Common myeloid progenitor, CD34-positive (primary cell): ENCODE results near the gene INPP5J. TPM values are rescaled to one million over a fixed set of nuclear protein-coding genes. Genes with fewer than 3 reads are reported as not detected.
"Not testable (repeated sequence)": the region's sequence is repeated elsewhere in the genome, so short reads cannot be mapped to it uniquely, and the experiment has no call there.

Source experiments
- CTCF ChIA-PET: fragments of 350-600 bp; sonication (Branson Sonifier 250); formaldehyde crosslinking; loops from one replicate; lab custom pipeline; 2021; ENCODE audit warnings: antibody characterized with exemption; lab: Charles Lee
- POLR2A ChIA-PET: fragments of 350-600 bp; sonication (Branson Sonifier 250); formaldehyde crosslinking; loops from one replicate; lab custom pipeline; 2021; ENCODE audit warnings: antibody characterized with exemption; lab: Charles Lee
- DNase-seq, 3 donors: peaks; one replicate each; pipeline versions ENCODE4 v3.0.0 to v3.0.0-alpha.2; 2013
- H3K27ac ChIP-seq, 2 experiments: 1 replicate in 1 of 2; 2 replicates in 1 of 2; pipeline ENCODE4 v1.7.0; 2013; ENCODE audit warnings: inconsistent platforms in 2 of 2, low read length in 2 of 2, mild to moderate bottlenecking in 2 of 2, low read depth in 1 of 2, moderate library complexity in 1 of 2; ENCODE audit not compliant: severe bottlenecking in 2 of 2, insufficient read depth in 1 of 2, poor library complexity in 1 of 2
- H3K27me3 ChIP-seq, 5 experiments: replicated peaks in 2 of 5; 1 replicate in 3 of 5; 2 replicates in 2 of 5; pipeline versions ENCODE4 v1.6.1 to v1.7.0; 2013; ENCODE audit warnings: low read length in 4 of 5, mild to moderate bottlenecking in 2 of 5, moderate library complexity in 2 of 5, inconsistent platforms in 1 of 5; ENCODE audit not compliant: insufficient read depth in 5 of 5, control insufficient read depth in 4 of 5
- H3K36me3 ChIP-seq, 4 experiments: 1 replicate in 2 of 4; 2 replicates in 2 of 4; pipeline versions ENCODE4 v1.6.1 to v1.7.0; 2013; ENCODE audit warnings: low read length in 3 of 4, control low read depth in 1 of 4, mild to moderate bottlenecking in 1 of 4; ENCODE audit not compliant: control insufficient read depth in 4 of 4, insufficient read depth in 4 of 4
- H3K4me1 ChIP-seq, 4 experiments: 1 replicate in 3 of 4; 2 replicates in 1 of 4; pipeline versions ENCODE4 v1.6.1 to v1.7.1; 2013; ENCODE audit warnings: low read length in 3 of 4, mild to moderate bottlenecking in 3 of 4, control low read depth in 1 of 4, inconsistent platforms in 1 of 4, moderate library complexity in 1 of 4; ENCODE audit not compliant: control insufficient read depth in 4 of 4, insufficient read depth in 4 of 4; ENCODE audit errors: control extremely low read depth in 1 of 4
- H3K4me3 ChIP-seq, 7 experiments: 1 replicate in 4 of 7; 2 replicates in 3 of 7; pipeline versions ENCODE4 v1.5.1 to v1.7.0; 2013; ENCODE audit warnings: mild to moderate bottlenecking in 7 of 7, low read length in 6 of 7, moderate library complexity in 6 of 7, inconsistent platforms in 2 of 7, low read depth in 2 of 7, control low read depth in 1 of 7; ENCODE audit not compliant: insufficient read depth in 4 of 7, control insufficient read depth in 1 of 7; ENCODE audit errors: extremely low read depth in 1 of 7
- H3K9me3 ChIP-seq, 5 experiments: 1 replicate in 4 of 5; 2 replicates in 1 of 5; pipeline versions ENCODE4 v1.6.1 to v1.7.1; 2013; ENCODE audit warnings: low read length in 4 of 5, mild to moderate bottlenecking in 2 of 5, inconsistent platforms in 1 of 5, low read depth in 1 of 5, moderate library complexity in 1 of 5; ENCODE audit not compliant: control insufficient read depth in 4 of 5, insufficient read depth in 2 of 5; ENCODE audit errors: control extremely low read depth in 1 of 5
- WGBS: methylation state at CpG from one replicate; pipeline ENCODE4 v1.1.5; 2013; ENCODE audit not compliant: insufficient coverage; 5-methylcytosine and 5-hydroxymethylcytosine counted together
- polyA plus RNA-seq: library from polyadenylated mRNA; unstranded; fragments of 120-200 nt; gene quantifications from one replicate; pipeline ENCODE4 v1.2.1, GENCODE V29; 2013

The INPP5J gene, protein sequence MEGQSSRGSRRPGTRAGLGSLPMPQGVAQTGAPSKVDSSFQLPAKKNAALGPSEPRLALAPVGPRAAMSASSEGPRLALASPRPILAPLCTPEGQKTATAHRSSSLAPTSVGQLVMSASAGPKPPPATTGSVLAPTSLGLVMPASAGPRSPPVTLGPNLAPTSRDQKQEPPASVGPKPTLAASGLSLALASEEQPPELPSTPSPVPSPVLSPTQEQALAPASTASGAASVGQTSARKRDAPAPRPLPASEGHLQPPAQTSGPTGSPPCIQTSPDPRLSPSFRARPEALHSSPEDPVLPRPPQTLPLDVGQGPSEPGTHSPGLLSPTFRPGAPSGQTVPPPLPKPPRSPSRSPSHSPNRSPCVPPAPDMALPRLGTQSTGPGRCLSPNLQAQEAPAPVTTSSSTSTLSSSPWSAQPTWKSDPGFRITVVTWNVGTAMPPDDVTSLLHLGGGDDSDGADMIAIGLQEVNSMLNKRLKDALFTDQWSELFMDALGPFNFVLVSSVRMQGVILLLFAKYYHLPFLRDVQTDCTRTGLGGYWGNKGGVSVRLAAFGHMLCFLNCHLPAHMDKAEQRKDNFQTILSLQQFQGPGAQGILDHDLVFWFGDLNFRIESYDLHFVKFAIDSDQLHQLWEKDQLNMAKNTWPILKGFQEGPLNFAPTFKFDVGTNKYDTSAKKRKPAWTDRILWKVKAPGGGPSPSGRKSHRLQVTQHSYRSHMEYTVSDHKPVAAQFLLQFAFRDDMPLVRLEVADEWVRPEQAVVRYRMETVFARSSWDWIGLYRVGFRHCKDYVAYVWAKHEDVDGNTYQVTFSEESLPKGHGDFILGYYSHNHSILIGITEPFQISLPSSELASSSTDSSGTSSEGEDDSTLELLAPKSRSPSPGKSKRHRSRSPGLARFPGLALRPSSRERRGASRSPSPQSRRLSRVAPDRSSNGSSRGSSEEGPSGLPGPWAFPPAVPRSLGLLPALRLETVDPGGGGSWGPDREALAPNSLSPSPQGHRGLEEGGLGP
- 0.94 TPM for polyA plus RNA-seq

DNA sequence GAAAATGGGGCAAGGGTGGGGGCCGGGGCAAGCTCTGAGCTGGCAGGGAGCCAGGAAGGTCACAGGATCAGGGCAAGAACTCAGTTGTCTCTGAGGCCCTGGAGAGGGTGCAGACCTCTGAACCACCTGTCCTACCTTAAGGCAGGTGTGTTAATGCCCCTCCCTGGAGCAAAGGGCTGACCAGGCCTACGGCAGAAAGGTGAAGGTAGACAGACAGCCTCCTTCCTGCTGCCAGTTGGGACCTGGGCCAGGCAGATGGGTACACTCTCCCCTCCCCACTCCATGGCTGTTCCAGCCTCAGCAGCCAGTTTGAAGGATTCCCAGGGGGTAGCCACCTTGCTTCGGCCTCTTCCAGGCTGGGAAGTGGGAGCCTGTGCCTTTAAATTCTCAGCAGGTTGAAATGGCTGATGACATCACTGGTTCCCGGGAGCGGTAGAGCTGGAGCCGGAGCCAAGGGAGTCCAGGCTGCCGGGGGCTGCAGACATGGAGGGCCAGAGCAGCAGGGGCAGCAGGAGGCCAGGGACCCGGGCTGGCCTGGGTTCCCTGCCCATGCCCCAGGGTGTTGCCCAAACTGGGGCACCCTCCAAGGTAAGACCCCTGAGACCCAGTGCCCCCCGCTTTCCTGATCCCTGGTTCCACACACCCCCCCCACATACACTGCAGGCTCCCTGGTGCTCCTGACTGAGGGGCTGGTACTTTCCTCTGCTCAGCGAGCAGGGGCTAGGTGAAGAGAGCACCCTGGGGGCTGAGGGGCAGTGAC lies at the start of gene INPP5J:
Gene INPP5J, plus strand, starts transcription at position 435 of the 760 bp plus-strand sequence. Its CDS starts 49 bp downstream, at position 484.
- no peaks in the 10 kb centered on the region for H3K27me3 ChIP-seq
- H3K27ac ChIP-seq = no peak within 1 kb of the TSS
- no peak for DNase-seq
- no peak within 1 kb of the TSS for H3K4me3 ChIP-seq
- ChIA-PET POLR2A (no interaction called here), CTCF (interaction anchor here (0.8 kb wide), 1 partner anchor 177 kb away, joined by 3 read pairs; no protein-coding TSS in a partner anchor)
- H3K9me3 ChIP-seq = no peaks in the 10 kb centered on the region
- WGBS = 71% methylated on average over 8 of the region's 10 CpGs
- H3K36me3 ChIP-seq = no peaks in the 10 kb centered on the region
- peaks cover 0 to 5% (median 3%) of the 10 kb centered on the region in 4 experiments for H3K4me1 ChIP-seq

DNA sequence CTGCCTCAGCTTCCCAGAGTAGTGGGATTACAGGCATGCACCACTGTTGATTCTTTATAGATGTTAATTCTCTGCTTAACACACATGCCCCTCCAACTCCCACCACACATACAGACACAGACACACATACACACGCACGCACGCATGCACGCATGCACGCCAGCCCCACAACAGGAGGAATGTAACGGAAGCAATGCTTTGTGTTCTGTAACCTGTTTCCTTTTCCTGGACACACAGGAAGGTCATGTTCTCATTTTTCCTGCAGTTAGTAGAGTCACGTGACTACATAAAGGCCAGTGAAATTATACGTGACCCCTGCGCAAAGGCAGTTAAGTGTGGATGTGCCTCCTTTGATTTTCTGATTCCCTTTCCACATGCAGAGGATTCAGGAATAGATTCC lies 49.6 kb upstream of the INPP5J start:
- H3K9me3 ChIP-seq, DNase-seq, H3K27ac ChIP-seq, H3K27me3 ChIP-seq, POLR2A ChIA-PET, H3K4me1 ChIP-seq, H3K4me3 ChIP-seq, H3K36me3 ChIP-seq: not testable (repeated sequence)
- 82% methylated on average over 3 of the region's 9 CpGs for WGBS
- CTCF ChIA-PET = interaction anchor here (1.0 kb wide), 1 partner anchor 8 kb away, joined by 3 read pairs; the partner anchor contains the start of gene SMTN

GRCh38 chr22:31073545-31074145 lies 49.1 kb upstream of the INPP5J start:
- H3K4me3 ChIP-seq = not testable (repeated sequence)

GRCh38 chr22:31075961-31076360 lies 46.8 kb upstream of the INPP5J start:
- no peak overlapping the region for H3K4me3 ChIP-seq
- H3K9me3 ChIP-seq = no peaks in the 10 kb centered on the region
- ChIA-PET CTCF (no interaction called here), POLR2A (interaction anchor here (0.5 kb wide), 1 partner anchor 45 kb away, joined by 4 read pairs; no protein-coding TSS in a partner anchor)
- no peaks in the 10 kb centered on the region for H3K27me3 ChIP-seq
- 93% methylated on average over 15 of the region's 15 CpGs for WGBS
- H3K4me1 ChIP-seq = peaks cover 2 to 4% (median 4%) of the 10 kb centered on the region in 4 experiments
- H3K36me3 ChIP-seq = no peaks in the 10 kb centered on the region
- no peak overlapping the region for H3K27ac ChIP-seq
- DNase-seq = no peak

More at GRCh38 chr22:31073545-31074145, 49.1 kb upstream of the INPP5J start:
- H3K4me1 ChIP-seq, DNase-seq, POLR2A ChIA-PET, H3K27ac ChIP-seq, H3K9me3 ChIP-seq, H3K27me3 ChIP-seq, H3K36me3 ChIP-seq: not testable (repeated sequence)
- CTCF ChIA-PET = interaction anchor here (1.0 kb wide), 1 partner anchor 8 kb away, joined by 3 read pairs; the partner anchor contains the start of gene SMTN
- WGBS = 94% methylated on average over 3 of the region's 5 CpGs

DNA sequence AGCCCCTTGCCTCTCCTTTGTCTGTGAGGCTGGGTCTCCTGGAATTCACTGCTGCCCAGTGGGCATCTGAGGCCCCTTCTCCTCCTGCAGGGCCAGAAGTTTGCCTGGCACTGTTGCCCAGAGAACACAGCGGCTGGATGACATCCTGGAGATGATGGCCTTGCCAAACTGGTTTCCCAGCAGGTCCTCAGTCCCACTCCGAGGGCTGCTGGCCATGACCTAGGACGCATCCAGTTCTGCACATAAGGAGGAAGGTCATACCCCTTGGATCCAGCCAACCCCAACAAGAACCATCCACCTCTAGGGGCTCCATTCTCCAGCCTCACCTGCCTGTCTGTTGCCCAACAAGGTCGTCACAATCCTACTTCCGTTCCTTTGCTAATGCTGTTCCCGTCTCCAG lies 45.1 kb upstream of the INPP5J start:
- WGBS = 100% methylated on average over 3 of the region's 6 CpGs
- ChIA-PET POLR2A (no interaction called here), CTCF (no interaction called here)

DNA sequence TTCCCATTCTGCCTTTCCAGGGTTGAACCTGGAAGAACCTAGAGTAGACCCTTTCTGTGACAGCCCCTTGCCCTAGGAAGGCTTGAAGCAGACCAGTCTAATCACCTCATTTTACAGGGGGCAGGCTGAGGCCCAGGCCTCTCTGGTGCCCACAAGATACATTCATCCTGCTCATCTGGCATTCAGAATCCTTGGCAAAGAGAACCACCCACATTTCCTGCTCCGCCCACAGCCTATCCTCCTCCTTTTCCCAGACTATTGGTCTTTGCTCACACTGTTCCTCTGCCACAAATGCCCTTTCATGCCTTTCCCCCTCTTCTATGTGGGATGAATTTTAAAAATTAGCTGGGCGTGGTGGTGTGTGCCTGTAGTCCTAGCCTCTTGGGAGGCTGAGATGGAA lies 44.4 kb upstream of the INPP5J start:
- H3K4me3 ChIP-seq, H3K9me3 ChIP-seq, H3K36me3 ChIP-seq, DNase-seq, POLR2A ChIA-PET, H3K27ac ChIP-seq, H3K27me3 ChIP-seq: not testable (repeated sequence)
- no CpG with 5 or more reads among the region's 2 CpGs for WGBS
- peaks cover 2 to 27% (median 25%) of the 10 kb centered on the region in 4 experiments for H3K4me1 ChIP-seq
- CTCF ChIA-PET = interaction anchor here (2.2 kb wide), 1 partner anchor 132 kb away, joined by 6 read pairs; no protein-coding TSS in a partner anchor

More for the DNA sequence above, 45.1 kb upstream of the INPP5J start:
- DNase-seq = no peak
- no peaks in the 10 kb centered on the region for H3K27me3 ChIP-seq
- H3K9me3 ChIP-seq = no peaks in the 10 kb centered on the region
- H3K4me3 ChIP-seq = no peak overlapping the region
- no peak overlapping the region for H3K27ac ChIP-seq
- no peaks in the 10 kb centered on the region for H3K36me3 ChIP-seq
- peaks cover 2 to 20% (median 18%) of the 10 kb centered on the region in 4 experiments for H3K4me1 ChIP-seq
